ENCODE results near the gene DGUOK.

DGUOK gene

DNA sequence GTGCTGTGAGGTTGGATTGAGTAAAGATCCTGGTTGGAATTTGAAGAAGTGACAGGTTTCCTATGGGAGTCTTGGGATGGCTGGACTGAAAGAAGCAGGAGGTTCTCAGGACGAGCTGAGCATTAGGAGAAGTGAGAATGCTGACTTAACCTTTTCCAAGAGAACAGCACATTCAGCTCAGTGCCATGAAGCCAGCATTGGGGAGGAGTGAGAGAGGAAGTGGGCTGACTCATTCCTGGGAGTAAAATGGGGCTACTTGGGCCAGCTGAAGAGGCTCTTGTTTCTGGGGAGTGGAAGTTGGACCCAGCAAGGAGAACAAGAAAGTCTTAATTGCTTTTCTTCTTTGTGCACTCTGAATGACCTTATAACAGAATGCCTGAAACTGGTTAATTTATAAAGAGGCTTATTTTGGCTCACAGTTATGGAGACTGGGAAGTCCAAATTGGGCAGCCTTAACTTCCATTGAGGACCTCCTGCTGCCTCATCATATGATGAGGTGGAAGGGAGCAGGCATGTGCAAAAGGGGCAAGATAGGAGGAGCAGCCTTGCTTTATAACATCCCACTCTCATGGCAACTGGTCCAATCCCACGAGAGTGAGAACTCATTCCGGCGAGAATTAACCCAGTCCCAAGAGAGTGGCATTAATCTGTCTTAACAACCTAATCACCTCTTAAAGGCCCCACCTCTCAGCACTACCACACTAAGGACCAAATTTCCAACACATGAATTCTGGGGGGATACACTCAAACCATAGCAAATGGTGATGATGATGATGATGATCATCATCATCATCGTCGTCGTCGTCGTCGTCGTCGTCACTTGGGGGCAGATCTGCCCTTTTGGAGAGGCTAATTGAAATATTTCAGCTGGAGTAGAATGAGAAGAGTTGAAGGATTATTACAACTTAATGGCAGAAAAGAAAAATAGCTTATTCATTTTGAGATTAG lies 26.1 kb downstream of the DGUOK start:
- DNase-seq: no peak

DNA sequence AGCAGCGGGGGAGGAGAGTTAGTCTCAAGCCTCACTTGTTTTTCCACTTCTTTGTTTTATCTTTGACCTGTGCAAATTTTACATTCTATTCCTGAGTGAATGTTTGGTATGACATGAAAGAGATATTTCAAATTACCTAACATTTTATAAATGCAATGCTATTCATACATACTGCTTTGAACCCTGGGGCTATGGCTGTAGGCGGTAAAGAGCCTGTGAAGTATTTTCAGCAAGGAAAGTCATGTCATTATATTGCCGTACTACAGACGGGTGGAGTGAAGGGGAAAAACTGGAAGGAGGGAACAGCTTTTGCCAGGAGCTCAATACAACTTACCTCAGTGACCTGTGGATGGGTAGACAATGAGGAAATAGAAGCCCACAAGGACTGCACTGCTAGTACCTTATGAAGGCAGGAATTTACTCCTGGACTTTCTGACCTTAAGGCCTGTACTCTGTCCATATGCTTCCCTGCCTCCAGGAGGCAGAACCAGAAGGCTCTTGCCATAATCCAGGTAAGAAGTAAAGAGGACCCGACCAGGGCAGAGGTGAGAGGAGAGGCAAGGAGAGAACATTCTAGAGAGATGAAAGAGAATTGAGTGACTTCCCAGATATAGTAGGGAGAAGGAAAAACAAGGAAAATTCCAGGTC lies 29.7 kb downstream of the DGUOK start:
- no peak for DNase-seq

DNA sequence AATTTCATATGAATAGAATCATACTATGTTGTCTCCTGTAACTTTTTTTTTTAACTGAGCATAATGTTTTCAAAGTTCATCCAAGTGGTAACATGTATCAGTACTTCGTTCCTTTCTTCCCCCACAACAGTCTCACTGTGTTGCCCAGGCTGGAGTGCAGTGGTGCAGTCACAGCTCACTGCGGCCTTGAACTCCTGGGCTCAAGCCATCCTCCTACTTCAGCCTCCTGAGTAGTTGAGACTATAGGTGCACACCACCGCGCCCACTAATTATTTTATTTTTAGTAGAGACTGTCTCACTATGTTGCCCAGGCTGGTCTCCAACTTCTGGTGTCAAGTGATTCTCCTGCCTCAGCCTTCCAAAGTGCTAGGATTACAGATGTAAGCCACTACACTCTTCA lies 34.6 kb downstream of the DGUOK start:
- DNase-seq: no peak

DNA sequence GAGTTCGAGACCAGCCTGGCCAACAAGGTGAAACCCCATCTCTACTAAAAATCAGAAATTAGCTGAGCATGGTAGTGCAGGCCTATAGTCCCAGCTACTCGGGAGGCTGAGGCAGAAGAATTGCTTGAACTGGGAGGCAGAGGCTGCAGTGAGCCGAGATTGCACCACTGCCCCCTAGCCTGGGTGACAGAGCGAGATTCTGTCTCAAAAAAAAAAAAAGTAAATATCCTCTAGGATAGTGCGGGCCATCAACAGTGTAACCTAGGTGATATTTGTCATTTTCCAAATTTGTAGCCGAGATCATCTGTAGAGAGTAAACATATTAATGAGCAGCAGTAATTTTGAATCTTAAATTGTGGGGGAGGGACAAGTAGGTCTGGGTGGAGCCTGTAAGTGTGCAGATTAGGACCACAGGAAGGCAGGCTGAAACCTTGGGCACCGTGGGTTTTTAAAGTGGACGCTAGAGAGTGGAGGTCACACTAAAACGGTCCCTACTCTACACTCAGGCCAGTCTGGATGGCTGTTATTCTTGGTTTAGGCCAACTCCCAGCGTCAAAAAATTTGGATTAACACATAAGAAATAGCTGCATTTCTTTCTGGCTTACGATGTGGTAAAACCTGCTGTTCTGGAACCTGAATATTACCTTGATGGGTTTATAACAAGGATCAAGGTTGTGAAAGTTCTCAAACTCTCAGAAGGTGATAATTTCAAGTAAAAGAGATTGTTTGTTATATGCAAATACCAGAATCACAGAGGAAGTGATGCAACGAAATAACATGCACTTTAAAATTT lies 35.3 kb downstream of the DGUOK start:
- DNase-seq: no peak

- DNase-seq: no peak
These were observed 36.1 kb downstream of the DGUOK start for GRCh38 chr2:73962798-73963197.

GRCh38 chr2:73963385-73964120 lies 36.9 kb downstream of the DGUOK start:
- DNase-seq: no peak

DNA sequence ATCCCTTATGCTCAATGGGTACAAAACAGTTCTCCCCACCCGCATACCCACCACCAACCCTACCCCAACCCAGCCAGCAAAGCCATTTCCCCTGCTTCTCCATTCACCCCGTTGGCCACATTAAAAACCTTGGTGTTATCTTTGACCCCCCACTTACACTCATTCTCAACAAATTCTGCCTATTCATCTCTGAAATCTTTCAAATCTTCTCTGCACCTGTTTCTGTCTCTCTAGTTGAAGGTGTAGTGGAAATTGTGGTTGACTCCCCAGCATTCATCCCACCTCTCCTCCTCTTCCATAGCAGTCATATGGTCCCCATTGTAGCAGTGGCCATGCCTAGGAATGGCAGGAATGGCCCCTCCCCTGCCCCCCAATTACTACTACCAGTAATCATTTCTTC lies 37.5 kb downstream of the DGUOK start:
- DNase-seq: no peak

DNA sequence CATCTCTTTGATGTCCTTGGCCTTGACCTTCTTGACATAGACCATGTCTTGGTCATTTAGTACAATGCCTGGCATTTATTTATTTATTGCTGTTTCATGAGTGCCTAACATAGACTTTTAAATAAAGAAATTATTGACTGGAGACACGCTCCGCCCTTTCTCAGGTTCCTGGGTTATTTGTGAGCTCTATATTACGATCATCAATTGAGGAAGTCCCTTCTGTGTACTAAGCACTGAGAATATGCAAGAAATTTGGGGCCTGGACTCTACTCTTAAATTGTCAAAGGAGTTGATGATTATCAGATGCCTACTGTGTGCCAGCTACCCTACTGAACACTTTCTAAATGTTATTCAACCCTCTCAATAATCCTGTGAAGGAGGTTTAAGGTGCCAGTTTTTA lies 38.4 kb downstream of the DGUOK start:
- no peak for DNase-seq

DNA sequence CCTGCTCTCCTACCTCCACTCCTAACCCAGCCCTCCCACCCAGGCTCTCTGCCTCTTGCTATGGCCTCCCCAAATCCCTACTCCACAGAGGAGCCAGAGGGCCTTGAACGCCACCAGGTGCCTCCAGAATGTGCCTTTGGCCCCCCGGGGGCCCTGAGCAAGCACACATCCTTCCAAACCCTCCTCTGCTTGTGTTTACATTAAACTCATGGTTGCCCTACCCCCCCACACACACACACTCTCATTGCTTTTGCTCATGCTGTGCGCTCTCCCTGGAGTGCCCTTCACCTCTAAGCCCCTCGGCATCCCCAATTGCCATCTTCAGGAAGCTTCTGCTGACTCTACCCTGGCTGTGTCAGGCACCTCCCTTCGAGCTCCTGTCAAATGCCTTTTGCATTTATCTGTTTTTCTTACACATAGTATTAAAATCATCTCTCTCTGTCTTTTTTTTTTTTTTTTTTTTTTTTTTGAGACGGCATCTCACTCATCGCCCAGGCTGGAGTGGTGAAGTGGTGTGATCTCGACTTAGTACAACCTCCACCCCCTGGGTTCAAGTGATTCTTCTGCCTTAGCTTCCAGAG lies 41.8 kb downstream of the DGUOK start:
- no peak for DNase-seq

- DNase-seq: no peak
These were observed 42.7 kb downstream of the DGUOK start for GRCh38 chr2:73969356-73969755.

DNA sequence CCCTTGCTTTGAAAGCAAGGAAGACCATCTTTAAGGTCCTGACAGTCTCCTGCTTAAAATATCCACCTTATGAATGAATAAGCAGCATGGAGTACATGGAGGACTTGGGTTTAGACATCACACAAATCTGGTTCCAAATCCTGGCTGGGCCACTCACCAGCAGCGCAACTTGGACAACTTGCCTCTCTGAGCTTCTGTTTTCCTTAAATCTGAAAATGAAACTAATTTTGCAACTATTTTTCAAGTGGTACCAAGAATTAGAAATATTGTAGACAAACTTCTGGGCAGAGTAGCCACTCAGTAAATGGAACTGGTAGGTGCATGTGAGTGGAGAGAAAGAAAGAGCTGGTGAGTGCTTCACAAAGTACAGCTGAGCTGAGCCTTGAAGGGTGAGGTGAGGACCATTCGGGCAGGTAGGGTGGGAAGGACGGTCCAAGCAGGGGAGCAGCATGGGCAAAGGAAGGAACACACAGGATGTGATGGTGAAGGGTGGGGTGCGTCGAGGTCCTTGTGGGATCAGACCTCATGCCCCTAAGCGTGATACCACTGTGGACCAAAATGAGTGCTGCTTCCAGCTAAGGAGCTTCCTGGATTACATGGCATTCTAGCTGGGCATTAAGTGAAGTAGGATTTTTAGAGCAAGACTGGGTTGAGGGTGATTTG lies 43.6 kb downstream of the DGUOK start:
- no peak for DNase-seq

DNA sequence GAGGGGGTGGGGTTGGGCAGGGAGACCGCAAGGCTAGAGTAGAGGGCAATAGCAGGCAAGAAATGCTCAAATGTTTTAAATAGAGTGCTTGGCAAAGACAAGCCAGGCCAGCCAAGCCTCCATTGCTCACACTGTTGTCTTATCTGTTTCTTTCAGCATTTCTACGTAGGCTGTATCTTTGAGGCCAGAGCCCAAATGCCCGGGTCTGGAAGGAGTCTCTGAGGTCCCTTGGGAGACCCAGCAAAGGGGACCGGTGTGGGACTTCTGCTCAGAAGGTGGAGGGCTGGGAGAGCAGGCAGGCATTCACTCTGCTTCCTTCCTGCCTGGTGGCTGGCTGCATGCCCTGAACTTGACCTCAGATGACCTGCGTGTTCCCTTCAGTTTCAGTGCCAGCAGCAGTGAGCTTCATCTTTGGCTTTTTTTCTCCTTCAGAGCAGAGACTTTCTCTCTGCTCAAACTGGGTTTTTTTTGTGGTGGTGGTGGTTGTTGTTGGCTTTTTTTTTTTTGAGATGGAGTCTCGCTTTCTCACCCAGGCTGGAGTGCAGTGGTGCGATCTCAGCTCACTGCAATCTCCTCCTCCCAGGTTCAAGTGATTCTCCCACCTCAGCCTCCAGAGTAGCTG lies 44.3 kb downstream of the DGUOK start:
- no peak for DNase-seq

- no peak for DNase-seq
These were observed 45.0 kb downstream of the DGUOK start for GRCh38 chr2:73971722-73972121.

GRCh38 chr2:73972846-73973245 lies 46.2 kb downstream of the DGUOK start:
- no peak for DNase-seq

- DNase-seq: no peak
These were observed 49.1 kb downstream of the DGUOK start for GRCh38 chr2:73975731-73976130.

DNA sequence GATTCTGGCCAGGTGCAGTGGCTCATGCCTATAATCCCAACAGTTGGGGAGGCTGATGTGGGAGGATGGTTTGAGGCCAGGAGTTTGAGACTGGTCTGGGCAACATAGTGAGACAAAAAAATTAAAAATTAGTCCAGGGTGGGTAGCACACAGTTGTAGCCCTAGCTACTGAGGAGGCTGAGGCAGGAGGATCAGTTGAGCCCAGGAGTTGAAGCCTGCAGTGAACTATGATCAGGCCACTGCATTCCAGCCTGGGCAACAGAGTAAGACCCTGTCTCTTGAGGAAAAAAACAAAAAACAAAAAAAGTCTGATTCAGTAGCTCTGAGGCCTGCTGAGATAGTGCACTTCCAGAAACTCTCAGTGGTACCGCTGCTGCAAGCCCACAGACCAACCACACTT lies 50.1 kb downstream of the DGUOK start:
- no peak for DNase-seq

DNA sequence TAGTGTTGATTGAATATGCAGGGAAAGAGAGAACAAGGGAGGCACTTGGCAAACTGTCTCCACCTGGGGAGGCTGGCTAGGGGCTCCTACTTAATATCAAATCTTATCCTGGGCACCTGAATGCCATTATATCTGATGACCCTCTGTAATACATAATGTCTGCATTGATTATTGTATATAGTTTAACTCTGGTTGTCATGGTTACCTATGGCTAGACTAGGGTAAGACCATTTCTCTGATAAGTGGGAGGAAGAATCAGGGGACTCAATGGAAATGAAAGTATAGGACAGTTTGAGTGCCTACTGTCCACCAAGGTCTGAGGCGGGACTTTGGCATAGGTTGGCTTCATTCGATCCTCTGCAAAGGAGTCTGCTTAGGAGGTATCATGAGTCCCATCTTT lies 50.8 kb downstream of the DGUOK start:
- no peak for DNase-seq

DNA sequence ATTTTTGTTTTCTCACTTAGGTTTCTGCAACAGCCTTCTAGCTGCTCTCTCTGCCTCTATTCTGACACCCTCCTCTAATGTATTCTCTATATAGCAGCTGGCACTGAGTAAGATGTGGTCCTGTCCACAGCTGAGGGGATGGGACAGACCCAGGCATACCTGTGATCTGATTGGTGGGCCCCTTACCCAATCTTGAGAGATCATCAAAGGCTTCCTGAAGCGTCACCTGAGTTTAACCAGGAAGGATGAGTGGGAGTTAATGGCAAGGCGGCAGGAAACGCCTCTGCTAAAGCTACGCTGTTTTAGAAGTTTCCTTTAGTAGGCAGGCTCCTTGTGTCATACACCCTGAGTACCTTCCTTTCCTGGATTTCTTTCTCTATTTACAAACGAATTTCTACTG lies 52.3 kb downstream of the DGUOK start:
- DNase-seq: no peak

DNA sequence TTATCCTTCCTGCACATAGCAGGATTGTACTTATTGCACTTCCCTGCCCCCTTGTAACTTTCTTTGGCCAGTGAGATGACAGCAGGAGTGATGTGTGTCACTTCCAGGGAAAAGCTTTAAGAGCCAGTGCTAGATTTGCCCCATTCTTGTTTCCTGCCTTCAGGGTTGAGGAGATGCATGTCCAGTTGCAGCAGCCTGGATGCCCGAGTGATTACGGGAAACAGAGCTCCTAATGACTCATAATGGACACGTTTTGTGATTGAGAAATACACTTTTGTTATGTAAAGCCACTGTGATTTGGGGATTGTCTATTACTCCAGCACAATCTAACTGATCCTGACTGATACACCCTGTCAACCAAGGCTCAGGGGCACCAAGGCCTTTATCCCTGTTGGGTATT lies 53.0 kb downstream of the DGUOK start:
- no peak for DNase-seq

GRCh38 chr2:73980566-73980965 lies 53.9 kb downstream of the DGUOK start:
- DNase-seq: no peak
